ENCODE results near the gene GNL3. TPM values are rescaled to one million over a fixed set of nuclear protein-coding genes. Genes with fewer than 3 reads are reported as not detected.

GNL3 gene
- total RNA-seq, 4 donors from 2014 or later = 95.8 to 184 (median 112) TPM

DNA sequence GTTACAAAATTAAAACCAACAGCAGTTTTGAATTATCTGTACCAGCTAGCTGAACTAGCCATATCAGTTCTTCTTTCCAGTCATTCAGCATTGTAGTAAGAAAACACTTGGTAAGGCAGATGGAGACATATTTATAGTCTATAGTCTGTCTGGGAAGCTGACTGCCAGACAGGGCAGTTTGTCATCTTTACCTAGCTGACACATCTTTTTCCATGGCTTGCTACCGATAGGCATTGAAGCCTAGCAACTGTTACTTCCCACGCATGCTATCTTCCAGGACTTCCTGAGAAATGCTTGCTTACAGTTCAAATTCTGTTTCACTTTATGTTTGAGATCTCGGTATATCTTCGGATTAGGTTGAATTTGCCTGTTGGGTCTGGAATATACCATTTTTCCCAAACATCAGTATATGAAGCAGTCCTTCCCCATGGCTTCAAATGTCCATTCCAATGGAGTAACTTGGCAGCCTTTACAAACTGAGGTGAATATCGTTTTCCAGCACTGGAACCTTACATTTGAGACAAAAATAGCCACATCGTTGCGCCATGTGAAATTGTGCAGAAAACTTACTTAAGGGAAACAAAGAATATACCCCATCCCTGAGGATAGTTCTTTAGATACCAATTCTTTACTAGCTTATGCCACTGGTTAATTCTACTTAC is 8.8 kb downstream of the GNL3 start:
- no peak overlapping the region for H3K27ac ChIP-seq
- peaks cover 29 to 98% (median 52%) of the 10 kb centered on the region in 3 donors for H3K36me3 ChIP-seq
- H3K4me3 ChIP-seq = no peak overlapping the region
- H3K27me3 ChIP-seq = no peaks in the 10 kb centered on the region
- intact Hi-C loops (cut with DNase I) = no loop called here
- no peaks in the 10 kb centered on the region for H3K9me3 ChIP-seq
- WGBS, 2 donors = 77 to 84% methylated on average over 7 of the region's 7 CpGs
- DNase-seq = no peak
- peaks cover 0 to 5% (median 0%) of the 10 kb centered on the region in 3 donors for H3K4me1 ChIP-seq
- no peak for TF ChIP-seq POLR2A (IDR thresholded peaks at IDR 0.05)
- TF ChIP-seq, protein P1, sequence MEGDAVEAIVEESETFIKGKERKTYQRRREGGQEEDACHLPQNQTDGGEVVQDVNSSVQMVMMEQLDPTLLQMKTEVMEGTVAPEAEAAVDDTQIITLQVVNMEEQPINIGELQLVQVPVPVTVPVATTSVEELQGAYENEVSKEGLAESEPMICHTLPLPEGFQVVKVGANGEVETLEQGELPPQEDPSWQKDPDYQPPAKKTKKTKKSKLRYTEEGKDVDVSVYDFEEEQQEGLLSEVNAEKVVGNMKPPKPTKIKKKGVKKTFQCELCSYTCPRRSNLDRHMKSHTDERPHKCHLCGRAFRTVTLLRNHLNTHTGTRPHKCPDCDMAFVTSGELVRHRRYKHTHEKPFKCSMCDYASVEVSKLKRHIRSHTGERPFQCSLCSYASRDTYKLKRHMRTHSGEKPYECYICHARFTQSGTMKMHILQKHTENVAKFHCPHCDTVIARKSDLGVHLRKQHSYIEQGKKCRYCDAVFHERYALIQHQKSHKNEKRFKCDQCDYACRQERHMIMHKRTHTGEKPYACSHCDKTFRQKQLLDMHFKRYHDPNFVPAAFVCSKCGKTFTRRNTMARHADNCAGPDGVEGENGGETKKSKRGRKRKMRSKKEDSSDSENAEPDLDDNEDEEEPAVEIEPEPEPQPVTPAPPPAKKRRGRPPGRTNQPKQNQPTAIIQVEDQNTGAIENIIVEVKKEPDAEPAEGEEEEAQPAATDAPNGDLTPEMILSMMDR (IDR thresholded peaks at IDR 0.05) = no peak

GRCh38 chr3:52695798-52696671 is 10.2 kb downstream of the GNL3 start:
- Histone ChIP-seq H3K4me1 (no peaks in the 10 kb centered on the region), H3K36me3 (peaks cover 25 to 90% (median 43%) of the 10 kb centered on the region in 3 donors), H3K27ac (no peak overlapping the region), H3K4me3 (no peak overlapping the region), H3K27me3 (no peaks in the 10 kb centered on the region), H3K9me3 (no peaks in the 10 kb centered on the region)
- TF ChIP-seq POLR2A (IDR thresholded peaks at IDR 0.05) = no peak
- TF ChIP-seq, protein P1 (IDR thresholded peaks at IDR 0.05) = no peak
- 68 to 73% methylated on average over 4 of the region's 4 CpGs for WGBS, 2 donors
- intact Hi-C loops (cut with DNase I) = no loop called here
- no peak for DNase-seq

- Histone ChIP-seq H3K27ac (no peak overlapping the region), H3K9me3 (no peaks in the 10 kb centered on the region), H3K27me3 (no peaks in the 10 kb centered on the region), H3K36me3 (peaks cover 21 to 80% (median 34%) of the 10 kb centered on the region in 3 donors), H3K4me3 (no peak overlapping the region), H3K4me1 (no peaks in the 10 kb centered on the region)
- no peak for DNase-seq
- intact Hi-C loops (cut with DNase I) = no loop called here
- TF ChIP-seq, protein P1 (IDR thresholded peaks at IDR 0.05) = no peak
- TF ChIP-seq POLR2A (IDR thresholded peaks at IDR 0.05) = no peak
- 79 to 90% methylated on average over 2 of the region's 2 CpGs for WGBS, 2 donors
Observed at GRCh38 chr3:52696830-52697631, 11.2 kb downstream of the GNL3 start.

- Histone ChIP-seq H3K4me3 (no peak overlapping the region), H3K27ac (no peak overlapping the region), H3K9me3 (no peaks in the 10 kb centered on the region), H3K4me1 (no peaks in the 10 kb centered on the region), H3K27me3 (no peaks in the 10 kb centered on the region), H3K36me3 (peaks cover 15 to 74% (median 29%) of the 10 kb centered on the region in 3 donors)
- WGBS, 2 donors = 91 to 93% methylated on average over 3 to 4 of the region's 4 CpGs
- TF ChIP-seq, protein P1 (IDR thresholded peaks at IDR 0.05) = no peak
- no peak for TF ChIP-seq POLR2A (IDR thresholded peaks at IDR 0.05)
- intact Hi-C loops (cut with DNase I) = no loop called here
- no peak for DNase-seq
Observed at GRCh38 chr3:52697632-52697965, 11.8 kb downstream of the GNL3 start.

Measured in esophagus squamous epithelium (tissue), 5 donors.